HepG2 (cell line): ENCODE data around the gene MRPS11. TPM values are rescaled to one million over a fixed set of nuclear protein-coding genes. Genes with fewer than 3 reads are reported as not detected.

ENCODE experiments used
- ARNT ChIP-seq: fragments of 450-650 bp; IDR thresholded peaks from 2 replicates; pipeline ENCODE4 v1.6.1; 2017
- BCL6 ChIP-seq: IDR thresholded peaks from 2 replicates; pipeline ENCODE4 v1.6.1; 2016; ENCODE audit warnings: missing genetic modification reagents, missing compliant biosample characterization
- CREM ChIP-seq, 2 experiments: sonication (generic) in 1 of 2; formaldehyde crosslinking in 1 of 2; IDR thresholded peaks; 2 replicates each; pipeline versions ENCODE4 v1.4.0 to v1.6.1; 2016 to 2020; ENCODE audit warnings: antibody characterized with exemption in 1 of 2, mild to moderate bottlenecking in 1 of 2, missing genetic modification reagents in 1 of 2
- DNMT1 ChIP-seq: sonication (generic); formaldehyde crosslinking; IDR thresholded peaks from 2 replicates; pipeline ENCODE4 v1.5.1; 2020; ENCODE audit warnings: mild to moderate bottlenecking, missing genetic modification reagents
- DNMT3B ChIP-seq: conservative IDR thresholded peaks from 2 replicates; pipeline ENCODE4 v1.6.1; 2016; ENCODE audit warnings: missing biosample characterization, control low read depth
- EHMT2 ChIP-seq: fragments of 200-600 bp; sonication (generic); IDR thresholded peaks from 2 replicates; pipeline ENCODE4 v1.7.0; 2017; ENCODE audit warnings: antibody characterized with exemption, low read depth, low read length, borderline replicate concordance
- ERF ChIP-seq: IDR thresholded peaks from 2 replicates; pipeline ENCODE4 v1.6.1; 2018; ENCODE audit warnings: missing biosample characterization, missing genetic modification reagents
- HNRNPLL ChIP-seq: fragments of 200-400 bp; formaldehyde crosslinking; IDR thresholded peaks from 2 replicates; pipeline ENCODE4 v1.6.1; 2017; ENCODE audit warnings: mild to moderate bottlenecking, low read depth, low read length; ENCODE audit not compliant: poor library complexity, severe bottlenecking
- KMT2A ChIP-seq: sonication (generic); formaldehyde crosslinking; IDR thresholded peaks from 2 replicates; pipeline ENCODE4 v1.4.0; 2020; ENCODE audit warnings: missing genetic modification reagents
- NFE2L1 ChIP-seq: sonication (generic); formaldehyde crosslinking; IDR thresholded peaks from 2 replicates; pipeline ENCODE4 v1.4.0; 2020; ENCODE audit warnings: missing genetic modification reagents, mild to moderate bottlenecking, borderline replicate concordance
- NFIB ChIP-seq: sonication (generic); formaldehyde crosslinking; IDR thresholded peaks from 2 replicates; pipeline ENCODE4 v1.9.0; 2021; ENCODE audit warnings: missing genetic modification reagents, mild to moderate bottlenecking, borderline replicate concordance
- NFKBIZ ChIP-seq: IDR thresholded peaks from 2 replicates; pipeline ENCODE4 v1.6.1; 2018; ENCODE audit warnings: missing genetic modification reagents, missing compliant biosample characterization
- NRL ChIP-seq: sonication (generic); formaldehyde crosslinking; IDR thresholded peaks from 2 replicates; pipeline ENCODE4 v1.5.0; 2020; ENCODE audit warnings: missing genetic modification reagents, mild to moderate bottlenecking, moderate library complexity, borderline replicate concordance
- RARA ChIP-seq: IDR thresholded peaks from 2 replicates; pipeline ENCODE4 v1.6.1; 2016; ENCODE audit warnings: missing genetic modification reagents, missing compliant biosample characterization
- RELA ChIP-seq: sonication (generic); formaldehyde crosslinking; IDR thresholded peaks from 2 replicates; pipeline ENCODE4 v1.4.0; 2020; ENCODE audit warnings: missing genetic modification reagents
- ZIK1 ChIP-seq: sonication (generic); formaldehyde crosslinking; IDR thresholded peaks from 2 replicates; pipeline ENCODE4 v1.5.0; 2020; ENCODE audit warnings: mild to moderate bottlenecking, low read depth, missing genetic modification reagents, borderline replicate concordance
- ZMYM4 ChIP-seq: sonication (generic); formaldehyde crosslinking; IDR thresholded peaks from 2 replicates; pipeline ENCODE4 v1.8.1; 2023; ENCODE audit warnings: mild to moderate bottlenecking, missing genetic modification reagents
- ZNF407 ChIP-seq: sonication (generic); formaldehyde crosslinking; IDR thresholded peaks from one replicate; pipeline ENCODE4 v1.5.1; 2020; ENCODE audit warnings: mild to moderate bottlenecking, missing genetic modification reagents; ENCODE audit errors: not compliant biosample characterization
- ZNF446 ChIP-seq: sonication (generic); formaldehyde crosslinking; IDR thresholded peaks from 2 replicates; pipeline ENCODE4 v1.5.0; 2020; ENCODE audit warnings: mild to moderate bottlenecking, missing genetic modification reagents
- ZNF879 ChIP-seq: sonication (generic); formaldehyde crosslinking; IDR thresholded peaks from 2 replicates; pipeline ENCODE4 v1.8.1; 2023; ENCODE audit warnings: missing genetic modification reagents
- polyA plus RNA-seq, 8 experiments: library from polyadenylated mRNA; depleted of rRNA in 3 of 8; stranded (reverse) in 7 of 8; unstranded in 1 of 8; fragments of >200 nt; fragmentation: Illumina TruSeq in 4 of 8; extraction: Trizol in 4 of 8; gene quantifications; 2 replicates each; pipeline versions ENCODE4 v1.2.1 to v1.2.3, GENCODE V29; 2011 to 2016; ENCODE audit warnings: low read depth in 4 of 8, missing spikeins in 1 of 8, mixed read lengths in 1 of 8; ENCODE audit not compliant: insufficient read depth in 1 of 8
- total RNA-seq, 5 experiments: library from RNA; depleted of rRNA; stranded (reverse); fragments of >200 nt; fragmentation: Illumina TruSeq; extraction: Trizol; gene quantifications; 2 replicates each; pipeline ENCODE4 v1.2.3, GENCODE V29; 2016; ENCODE audit warnings: low read depth in 1 of 5
- TF ChIP-seq, protein P1 (sequence below): sonication (generic); formaldehyde crosslinking; IDR thresholded peaks from 2 replicates; pipeline ENCODE4 v1.8.0; 2023; ENCODE audit warnings: mild to moderate bottlenecking, missing genetic modification reagents

The MRPS11 gene
- total and polyA plus RNA-seq, 2 of the 13 experiments (the other 11 are each of a cell fraction or from before 2014, with no cell fraction given): 50.1 to 72.7 TPM

DNA sequence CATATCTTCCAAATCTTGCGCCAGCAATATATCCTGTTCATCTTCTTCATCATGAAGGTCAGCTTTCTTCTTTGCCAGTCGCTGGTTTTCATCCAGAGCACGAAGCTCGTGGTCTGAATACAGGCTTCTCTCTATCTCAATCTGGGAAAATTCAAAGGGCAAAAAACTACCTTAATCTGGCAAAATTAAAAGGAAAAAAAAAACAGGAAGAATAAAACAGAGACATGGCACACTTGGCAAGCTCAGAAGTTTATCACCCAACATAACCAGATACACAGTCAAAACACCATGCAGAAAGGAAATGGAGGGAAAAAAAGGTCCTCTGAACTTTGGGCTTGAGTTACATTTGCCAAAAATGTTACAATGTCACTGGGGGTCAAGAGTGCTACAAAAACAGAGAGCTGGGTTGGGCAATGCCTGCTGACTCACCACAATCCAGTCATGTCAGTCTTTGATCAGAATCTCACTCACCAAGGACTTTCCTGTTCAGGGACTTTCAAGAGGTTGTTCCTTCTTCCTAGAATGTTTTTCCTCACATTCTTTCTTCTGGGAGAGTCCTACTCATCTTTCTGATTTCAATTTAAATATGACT lies 1.8 kb upstream of the MRPS11 start (continued):
- TF ChIP-seq EHMT2: peak; percentile 70
- TF ChIP-seq ERF (CRISPR knock-in tag): peak; percentile 53; the same call in 1 of the 2 replicates
- TF ChIP-seq RELA (CRISPR knock-in tag): no peak
- TF ChIP-seq BCL6 (CRISPR knock-in tag): peak; percentile 87
- no peak for TF ChIP-seq DNMT3B (CRISPR knock-in tag)
- TF ChIP-seq ZNF407 (CRISPR knock-in tag): no peak
- TF ChIP-seq NRL: no peak
- no peak for TF ChIP-seq ARNT
- TF ChIP-seq ZMYM4 (CRISPR knock-in tag): peak; percentile 65
- TF ChIP-seq ZIK1: no peak
- no peak for TF ChIP-seq NFE2L1 (CRISPR knock-in tag)
- TF ChIP-seq DNMT1 (CRISPR knock-in tag): no peak
- TF ChIP-seq KMT2A (CRISPR knock-in tag): no peak
- TF ChIP-seq, protein P1, sequence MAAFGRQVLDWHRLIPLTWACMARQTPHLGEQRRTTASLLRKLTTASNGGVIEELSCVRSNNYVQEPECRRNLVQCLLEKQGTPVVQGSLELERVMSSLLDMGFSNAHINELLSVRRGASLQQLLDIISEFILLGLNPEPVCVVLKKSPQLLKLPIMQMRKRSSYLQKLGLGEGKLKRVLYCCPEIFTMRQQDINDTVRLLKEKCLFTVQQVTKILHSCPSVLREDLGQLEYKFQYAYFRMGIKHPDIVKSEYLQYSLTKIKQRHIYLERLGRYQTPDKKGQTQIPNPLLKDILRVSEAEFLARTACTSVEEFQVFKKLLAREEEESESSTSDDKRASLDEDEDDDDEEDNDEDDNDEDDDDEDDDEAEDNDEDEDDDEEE (CRISPR knock-in tag): no peak
- no peak for TF ChIP-seq ZNF446 (CRISPR knock-in tag)
- no peak for TF ChIP-seq NFKBIZ (CRISPR knock-in tag)
- TF ChIP-seq CREM (IDR thresholded peaks at IDR 0.05): peak; percentile 86
- no peak for TF ChIP-seq CREM (CRISPR knock-in tag; IDR thresholded peaks at IDR 0.05)
- no peak for TF ChIP-seq ZNF879 (CRISPR knock-in tag)
- TF ChIP-seq HNRNPLL: no peak
- TF ChIP-seq RARA: peak; percentile 94
- TF ChIP-seq NFIB (CRISPR knock-in tag): no peak
